GM18526 (cell line): ENCODE results near the gene CNTN4.

Source experiments
- POLR2A ChIP-seq: IDR thresholded peaks from 3 replicates; pipeline ENCODE4 v1.6.1; 2011; ENCODE audit not compliant: insufficient read length; ENCODE audit errors: extremely low read depth

The CNTN4 gene

DNA sequence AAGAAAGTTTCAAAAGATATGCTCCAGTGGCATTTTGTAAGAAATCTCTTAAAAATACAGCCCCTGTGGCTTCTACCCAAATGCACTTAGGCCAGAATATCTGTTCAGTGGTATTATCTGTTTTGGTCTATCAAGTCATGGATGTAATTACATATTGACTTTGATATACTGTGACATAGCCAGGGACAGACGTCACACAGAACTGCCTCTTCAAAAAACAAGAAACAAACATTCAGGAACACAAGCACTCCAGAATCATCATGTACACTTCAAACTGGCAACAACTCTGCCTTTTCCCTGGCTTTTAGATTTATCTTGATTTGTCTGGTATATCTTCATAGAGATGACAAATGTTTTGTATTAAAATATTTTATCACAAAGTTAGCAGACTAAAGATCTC, 771.2 kb downstream of the CNTN4 start:
- no peak for TF ChIP-seq POLR2A

DNA sequence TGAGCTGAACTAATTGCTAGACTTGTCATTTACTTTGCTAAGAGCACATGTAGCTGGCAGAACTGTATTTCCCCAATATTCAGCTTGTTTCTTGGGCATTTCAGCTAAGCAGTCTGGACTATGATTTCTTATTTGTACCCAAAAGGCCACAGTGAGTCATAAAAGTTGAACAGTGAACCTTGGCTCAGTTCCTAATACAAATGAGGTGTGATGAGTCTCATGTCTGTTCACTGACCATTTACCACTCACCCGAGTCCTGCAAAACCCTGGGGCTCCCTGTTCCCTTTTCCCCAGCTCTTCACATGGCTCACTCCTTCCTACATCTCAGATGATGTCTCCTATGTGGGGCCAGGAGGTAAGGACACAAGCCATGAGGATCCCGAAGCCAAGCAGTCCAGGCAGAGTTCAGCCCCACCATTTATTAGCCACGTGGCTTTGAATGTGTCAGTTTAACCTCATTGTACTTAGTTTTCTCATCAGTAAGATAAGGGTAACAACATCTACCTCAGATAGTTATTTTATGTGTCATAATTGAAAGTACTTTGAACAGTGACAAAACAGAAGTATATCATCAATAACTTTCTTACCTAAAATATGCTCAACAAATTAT, 772.2 kb downstream of the CNTN4 start:
- TF ChIP-seq POLR2A = no peak

DNA sequence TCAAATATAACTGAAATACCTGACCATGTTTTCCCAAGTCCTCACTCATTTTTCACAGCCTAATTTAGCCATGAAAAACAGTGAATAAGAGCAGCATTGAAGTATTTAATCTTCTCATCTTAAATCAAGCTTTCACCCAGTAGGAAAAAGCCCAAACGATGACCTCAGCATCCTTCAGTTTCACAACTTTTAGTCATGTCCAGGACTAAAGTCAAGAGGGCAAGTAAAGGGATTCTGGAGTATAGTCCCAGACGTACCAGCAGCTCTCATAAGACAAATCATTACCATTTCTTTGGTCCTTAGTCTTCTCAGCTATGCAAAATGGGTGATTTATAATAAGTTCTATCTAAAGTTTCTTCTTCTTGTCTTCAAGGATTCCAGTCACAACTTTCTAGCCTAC, 774.2 kb downstream of the CNTN4 start:
- TF ChIP-seq POLR2A = no peak

DNA sequence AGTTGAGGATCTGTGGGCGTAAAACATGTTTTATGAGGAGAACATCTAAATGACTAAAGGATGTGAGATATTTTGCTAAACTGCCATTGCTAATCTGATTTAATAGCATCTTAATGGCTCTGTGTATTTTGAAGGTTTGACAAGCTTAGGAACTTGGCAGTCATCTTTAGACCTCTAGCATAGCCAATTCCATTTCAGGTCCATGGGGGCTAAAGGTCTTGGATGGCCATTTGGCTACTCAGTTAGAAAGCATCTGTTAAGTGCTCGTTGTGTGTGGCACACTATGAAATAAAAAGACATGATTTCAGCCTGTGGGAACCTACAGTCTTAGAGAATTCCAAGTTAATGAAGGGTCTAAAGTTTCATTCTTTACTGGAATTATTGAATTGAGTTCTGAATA, 775.3 kb downstream of the CNTN4 start:
- no peak for TF ChIP-seq POLR2A

DNA sequence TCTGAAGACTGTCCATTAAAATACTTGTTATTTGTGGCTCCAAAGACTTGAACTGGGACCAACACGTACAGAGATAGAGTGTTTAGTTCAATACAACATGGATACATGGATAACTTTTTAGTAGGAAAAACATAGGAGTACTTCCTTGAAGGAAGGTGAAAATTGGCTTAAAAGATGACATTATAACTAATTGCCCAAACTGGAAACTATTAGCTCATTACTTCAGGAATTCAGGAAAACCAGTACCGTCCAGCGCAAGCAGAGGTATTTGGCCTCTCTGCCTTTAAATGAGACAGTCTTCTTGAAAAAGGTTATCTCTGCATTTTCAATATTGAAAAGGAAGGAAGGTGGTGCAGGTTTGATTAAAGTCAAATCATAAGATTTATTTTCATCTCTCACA, 777.0 kb downstream of the CNTN4 start:
- TF ChIP-seq POLR2A = no peak

DNA sequence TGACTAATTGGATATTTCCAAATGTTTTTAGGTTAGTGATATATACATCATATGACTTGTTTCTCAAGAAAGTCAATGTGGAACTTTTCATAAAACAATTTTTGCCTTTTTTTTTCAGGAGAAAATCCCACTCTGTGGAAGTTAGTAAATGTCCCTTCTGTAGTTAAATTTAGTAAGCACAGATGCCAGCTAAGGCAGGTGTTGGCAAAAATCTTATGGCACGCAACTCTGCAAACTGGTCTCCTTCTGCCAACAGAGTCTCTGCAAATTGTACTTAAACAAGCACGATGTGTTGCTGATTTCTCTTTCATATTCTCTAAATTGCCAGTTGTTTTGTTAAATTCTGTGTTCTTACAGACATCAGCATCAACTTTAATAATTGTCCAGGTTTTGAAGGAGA, 777.7 kb downstream of the CNTN4 start:
- TF ChIP-seq POLR2A = no peak

DNA sequence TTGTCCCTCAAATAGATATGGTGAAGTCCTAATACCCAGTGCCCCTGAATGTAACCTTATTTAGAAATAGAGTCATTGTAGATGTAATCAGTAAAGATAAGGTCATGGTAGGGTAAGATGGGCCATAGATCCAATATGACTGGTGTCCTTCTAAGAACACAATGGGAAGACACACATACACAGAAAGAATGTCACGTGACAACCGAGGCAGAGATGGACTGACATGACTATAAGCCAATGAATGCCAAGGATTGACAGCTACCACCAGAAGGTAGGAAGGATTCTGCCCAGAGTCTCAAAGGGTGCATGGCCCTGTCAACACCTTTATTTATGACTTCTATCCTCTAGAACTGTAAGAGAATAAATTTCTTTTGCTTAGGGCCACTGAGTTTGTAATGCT, 780.4 kb downstream of the CNTN4 start:
- TF ChIP-seq POLR2A = no peak

DNA sequence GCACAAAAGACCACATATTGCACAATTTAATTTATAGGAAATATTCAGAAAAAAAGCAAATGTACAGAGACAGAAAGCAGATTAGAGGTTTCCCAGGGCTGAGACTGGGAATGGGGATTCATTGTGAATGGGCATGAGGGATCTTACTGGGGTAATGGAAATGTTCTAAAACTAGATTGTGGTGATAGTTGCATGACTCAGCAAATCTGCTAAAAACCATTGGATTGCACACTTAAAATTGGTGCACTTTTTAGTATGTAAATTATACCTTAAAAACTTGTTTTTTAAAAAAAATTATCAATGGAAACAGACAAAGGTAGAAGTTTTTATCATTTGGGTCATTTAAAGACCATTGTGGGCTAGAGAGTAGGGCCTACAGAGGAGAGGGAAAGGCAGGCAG, 780.9 kb downstream of the CNTN4 start:
- no peak for TF ChIP-seq POLR2A

DNA sequence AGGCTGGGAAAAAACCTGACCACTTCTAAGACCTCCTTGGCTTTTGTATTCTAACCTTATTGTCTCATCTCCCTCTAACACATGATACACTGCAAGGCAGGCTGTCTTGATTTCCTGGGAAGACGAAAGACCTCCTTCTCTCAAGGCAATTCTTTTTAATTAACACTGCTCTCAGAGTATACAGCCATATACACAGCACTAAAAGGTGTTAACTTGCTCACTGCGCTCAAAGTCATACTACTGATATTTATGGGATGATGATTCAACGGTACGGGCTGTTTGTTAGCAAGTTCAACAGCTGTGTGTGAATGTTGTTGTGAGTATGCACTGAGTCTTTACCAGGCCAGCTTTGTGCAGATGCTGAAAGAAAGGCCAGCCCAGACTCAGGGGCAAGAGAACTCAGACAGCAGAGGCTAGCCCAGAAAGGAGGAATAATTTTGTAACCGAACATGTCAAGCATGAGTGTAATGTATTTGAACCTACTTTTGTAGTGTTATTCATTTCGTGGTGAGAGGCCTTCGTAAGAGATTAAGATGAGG, 781.6 kb downstream of the CNTN4 start:
- no peak for TF ChIP-seq POLR2A

DNA sequence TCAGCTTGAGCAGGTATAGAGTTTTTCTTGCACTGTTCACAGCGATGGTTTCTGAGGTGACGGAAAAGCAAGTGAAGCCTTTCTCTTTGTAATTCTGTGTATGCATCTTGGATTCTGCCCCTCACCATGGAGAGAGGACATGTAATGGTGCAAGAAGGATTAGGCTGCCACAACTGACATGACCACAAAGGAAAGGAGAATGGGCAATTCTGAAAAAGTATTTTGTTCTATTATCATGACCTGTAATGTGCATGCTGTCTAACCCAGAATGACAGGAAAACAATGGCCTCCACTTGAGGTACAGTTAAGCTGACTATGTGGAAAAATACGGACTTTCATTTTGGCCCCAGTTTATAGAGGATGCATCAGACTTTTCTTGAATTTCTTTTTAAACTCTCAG, 784.6 kb downstream of the CNTN4 start:
- no peak for TF ChIP-seq POLR2A

DNA sequence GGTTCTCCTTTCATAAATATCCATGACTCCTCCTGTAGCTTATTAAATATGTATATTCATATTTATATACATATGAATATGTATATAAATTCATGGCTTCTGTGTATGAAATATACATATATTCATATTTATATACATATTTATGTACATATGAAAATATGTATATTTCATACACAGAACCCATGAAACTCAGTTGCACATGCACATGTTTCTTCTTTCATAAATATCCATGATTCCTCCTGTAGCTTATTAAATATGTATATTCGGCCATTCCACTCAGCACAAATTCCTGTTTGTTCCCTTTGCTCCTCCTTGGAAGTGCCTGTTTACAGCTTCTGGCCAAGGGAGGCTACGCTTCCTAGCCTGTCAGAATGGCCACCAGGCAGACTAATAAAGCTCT, 789.9 kb downstream of the CNTN4 start:
- no peak for TF ChIP-seq POLR2A

DNA sequence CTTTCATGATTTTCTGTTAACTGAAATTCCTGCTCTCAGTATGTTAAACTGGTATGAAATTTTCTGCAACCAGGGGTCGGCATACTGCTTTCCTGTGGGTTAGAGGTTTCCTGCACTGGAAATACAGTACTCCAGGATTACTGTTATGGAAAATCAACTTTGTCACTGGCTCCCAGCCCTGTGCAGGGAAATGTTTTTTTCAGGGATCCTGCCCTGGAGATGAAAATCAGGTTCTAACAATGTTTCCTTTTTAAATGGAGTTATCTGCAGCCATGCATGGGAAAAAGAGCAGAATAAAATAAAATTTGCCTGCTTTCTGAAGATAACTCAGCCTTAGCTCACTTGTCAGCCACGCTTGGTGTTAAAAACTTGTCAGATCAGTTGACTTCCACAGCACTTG, 791.1 kb downstream of the CNTN4 start:
- no peak for TF ChIP-seq POLR2A

DNA sequence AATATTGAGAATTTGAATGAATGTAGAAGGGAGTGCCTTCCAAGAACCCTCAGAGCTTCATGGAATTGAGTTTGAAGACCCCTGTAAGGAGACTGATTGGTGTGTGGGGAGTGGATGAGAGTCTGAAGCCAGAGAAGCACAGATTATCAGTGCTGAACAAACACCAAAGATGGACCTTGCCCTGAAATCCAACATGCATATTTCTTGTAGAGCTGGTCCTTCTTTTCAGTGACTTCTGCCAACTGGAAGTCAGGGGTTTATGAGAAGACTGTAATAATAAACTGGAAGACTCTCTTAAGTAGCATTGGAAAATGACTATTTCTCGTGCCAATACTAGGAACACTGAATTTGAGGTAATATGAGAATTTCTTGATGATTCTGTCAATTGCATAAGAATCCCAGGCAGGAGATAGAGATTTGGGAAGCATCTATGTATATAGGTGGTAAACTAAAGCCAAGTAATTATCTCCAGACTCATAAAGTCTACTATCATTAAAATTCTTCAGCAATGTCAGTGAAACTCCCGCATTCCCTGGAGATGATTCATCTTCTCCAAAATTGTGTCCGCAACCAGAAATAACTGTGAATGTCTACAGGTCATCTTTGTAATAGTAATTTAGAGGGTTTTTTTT, 797.8 kb downstream of the CNTN4 start:
- TF ChIP-seq POLR2A = no peak

DNA sequence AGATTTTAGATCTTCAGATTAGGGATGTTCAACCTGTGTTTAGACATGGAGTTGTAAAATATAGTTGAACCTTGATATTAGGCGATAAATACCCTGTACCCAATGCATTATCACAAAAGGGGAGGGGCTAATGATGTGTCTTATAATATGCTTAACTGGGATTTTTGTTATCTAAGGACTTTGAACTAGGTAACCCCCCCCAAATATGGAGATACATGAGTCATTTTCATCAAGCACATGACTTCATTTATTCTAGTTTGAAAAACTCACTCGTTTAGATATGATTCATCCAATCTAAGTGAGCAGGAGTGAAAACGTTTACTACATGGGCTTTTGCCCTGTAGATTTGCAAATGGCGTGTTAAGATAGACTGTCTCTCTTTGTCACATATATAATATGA, 799.2 kb downstream of the CNTN4 start:
- no peak for TF ChIP-seq POLR2A

DNA sequence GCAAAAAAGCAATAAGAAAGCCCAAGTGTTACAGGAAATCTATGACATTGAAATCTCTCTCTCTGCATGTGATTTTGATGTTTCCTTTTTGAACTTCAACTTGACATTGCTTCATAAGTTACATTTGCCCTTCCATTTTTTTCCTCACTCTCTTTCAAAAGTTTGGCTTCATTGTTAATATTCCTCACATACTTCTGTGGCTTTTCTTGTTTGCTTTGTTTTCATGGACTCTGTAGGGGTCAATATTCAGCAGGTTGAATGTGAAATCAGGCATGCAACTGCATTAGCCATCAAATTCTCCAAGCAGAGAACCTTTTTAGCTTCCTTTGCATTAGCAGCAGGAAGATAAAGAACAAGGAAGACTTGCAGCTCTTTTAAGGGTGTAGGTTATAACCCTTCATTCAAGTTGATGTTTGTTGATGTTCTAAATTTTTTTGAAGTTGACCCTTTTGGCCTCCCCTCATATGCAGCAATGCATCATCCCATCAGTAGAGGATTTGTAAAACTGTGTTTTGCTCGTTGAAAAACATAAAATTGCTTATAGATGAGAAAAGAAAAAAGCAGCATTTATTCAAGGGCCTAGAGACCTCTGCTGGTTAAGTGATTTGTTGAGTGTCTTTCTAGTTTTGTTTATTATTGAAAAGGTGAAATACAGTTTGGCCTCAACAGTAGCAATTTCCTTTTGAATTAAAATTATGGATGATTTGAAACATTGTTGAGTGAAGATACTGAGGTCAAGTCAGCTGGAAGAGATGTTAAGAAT, 800.1 kb downstream of the CNTN4 start:
- TF ChIP-seq POLR2A = no peak

DNA sequence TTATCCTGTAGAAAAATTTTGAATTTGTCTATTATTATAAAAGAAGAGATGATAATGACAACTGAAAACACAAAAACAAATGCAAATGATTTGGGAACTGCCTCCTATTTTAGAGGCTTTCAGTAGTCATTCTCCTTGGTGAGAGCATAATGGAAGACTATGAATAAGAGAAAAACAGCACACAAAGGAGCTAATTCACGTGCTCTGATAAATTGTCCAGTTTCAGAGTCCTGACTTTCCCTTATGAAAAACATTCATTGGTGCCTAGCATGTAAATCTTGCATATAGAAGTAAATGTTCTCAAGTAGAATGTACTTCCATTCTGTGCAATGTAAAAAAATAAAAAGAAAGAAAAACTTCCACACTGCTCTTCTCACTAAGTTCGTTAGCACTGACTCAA, 805.4 kb downstream of the CNTN4 start:
- no peak for TF ChIP-seq POLR2A

DNA sequence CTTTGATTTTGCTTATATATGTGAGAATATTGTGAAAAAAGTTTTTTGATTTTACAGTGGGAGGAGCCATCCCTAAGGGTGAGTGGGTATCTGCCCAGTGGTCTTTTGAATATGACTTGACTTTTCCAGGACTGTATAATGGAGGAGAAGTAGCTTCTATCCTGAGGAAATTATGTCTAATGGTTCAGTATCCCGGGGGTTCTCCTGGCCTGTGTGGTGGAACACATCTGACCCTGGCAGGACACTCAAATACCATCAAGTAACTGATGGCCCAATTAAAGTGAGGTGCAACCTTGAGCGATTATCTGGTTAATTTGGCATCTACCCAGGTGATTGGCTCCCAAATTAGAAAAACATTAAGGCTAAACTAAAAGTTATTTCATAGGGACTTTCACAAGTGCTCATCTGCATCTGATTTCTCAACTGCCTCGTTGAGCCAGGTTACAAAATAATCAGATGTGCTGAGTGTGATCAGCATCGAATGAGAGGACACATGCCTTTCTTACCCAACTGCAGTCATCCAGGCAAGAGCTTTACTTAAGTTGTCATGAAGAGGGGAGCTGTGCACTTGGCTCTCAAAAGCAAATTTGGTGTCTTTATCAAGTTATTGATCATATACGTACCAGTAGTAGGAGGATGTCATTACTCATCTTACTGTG, 810.2 kb downstream of the CNTN4 start:
- no peak for TF ChIP-seq POLR2A

DNA sequence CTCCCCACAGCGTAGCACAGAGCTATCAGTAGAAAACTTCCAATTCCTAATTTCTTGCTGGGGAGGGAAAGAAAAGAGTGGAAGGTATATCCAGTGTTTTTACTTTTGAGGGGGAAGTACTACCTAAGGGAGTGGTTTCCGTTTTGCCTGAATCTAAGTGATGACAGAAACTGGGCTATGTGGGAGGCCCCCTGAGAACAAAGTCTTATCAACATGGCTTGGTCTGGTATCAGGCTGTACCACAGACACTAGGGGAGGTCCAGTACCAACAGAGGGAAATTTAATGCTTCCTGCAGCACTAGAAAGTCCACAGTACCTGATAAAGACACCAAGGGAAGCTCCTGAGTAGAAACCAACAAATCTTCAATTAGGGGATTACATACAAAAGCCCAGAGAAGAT, 812.3 kb downstream of the CNTN4 start:
- no peak for TF ChIP-seq POLR2A
